Measurements from ENCODE around the gene TLE4.

The TLE4 gene

GRCh38 chr9:79667120-79667519 is 95.4 kb downstream of the TLE4 start:
- Histone ChIP-seq H3K27ac (replicated peaks) (no peak overlapping the region), H3K27me3 (ENCODE audit: insufficient read depth, poor library complexity, severe bottlenecking) (no peaks in the 10 kb centered on the region), H3K4me3 (replicated peaks; ENCODE audit: insufficient read depth, low read length) (no peak overlapping the region)
- TF ChIP-seq CTCF (IDR thresholded peaks at IDR 0.05; ENCODE audit: insufficient read depth, low read length), result no peak
- TF ChIP-seq SPI1 (IDR thresholded peaks at IDR 0.05; ENCODE audit: borderline replicate concordance, low read depth), result no peak
- TF ChIP-seq REST (IDR thresholded peaks at IDR 0.05; ENCODE audit: insufficient replicate concordance, low read depth), result no peak
- no peak for TF ChIP-seq GABPA (IDR thresholded peaks at IDR 0.05; ENCODE audit: low read depth)
- no peak for DNase-seq (ENCODE audit: low read depth in 1 of 2, low spot score in 1 of 2)

GRCh38 chr9:79667817-79668436 is 96.2 kb downstream of the TLE4 start:
- no peak for DNase-seq (ENCODE audit: low read depth in 1 of 2, low spot score in 1 of 2)
- Histone ChIP-seq H3K27me3 (ENCODE audit: insufficient read depth, poor library complexity, severe bottlenecking) (no peaks in the 10 kb centered on the region), H3K4me3 (replicated peaks; ENCODE audit: insufficient read depth, low read length) (no peak overlapping the region), H3K27ac (replicated peaks) (no peak overlapping the region)
- TF ChIP-seq GABPA (IDR thresholded peaks at IDR 0.05; ENCODE audit: low read depth) (no peak), POLR2AphosphoS5 (IDR thresholded peaks at IDR 0.05; ENCODE audit: low read depth) (no peak), REST (IDR thresholded peaks at IDR 0.05; ENCODE audit: insufficient replicate concordance, low read depth) (no peak), SPI1 (IDR thresholded peaks at IDR 0.05; ENCODE audit: borderline replicate concordance, low read depth) (no peak), CTCF (IDR thresholded peaks at IDR 0.05; ENCODE audit: insufficient read depth, low read length) (no peak)

GRCh38 chr9:79668956-79669355 is 97.2 kb downstream of the TLE4 start:
- Histone ChIP-seq H3K4me3 (replicated peaks; ENCODE audit: insufficient read depth, low read length) (no peak overlapping the region), H3K27ac (replicated peaks) (no peak overlapping the region), H3K27me3 (ENCODE audit: insufficient read depth, poor library complexity, severe bottlenecking) (no peaks in the 10 kb centered on the region)
- TF ChIP-seq CTCF (IDR thresholded peaks at IDR 0.05; ENCODE audit: insufficient read depth, low read length) (no peak), POLR2AphosphoS5 (IDR thresholded peaks at IDR 0.05; ENCODE audit: low read depth) (no peak), REST (IDR thresholded peaks at IDR 0.05; ENCODE audit: insufficient replicate concordance, low read depth) (no peak), GABPA (IDR thresholded peaks at IDR 0.05; ENCODE audit: low read depth) (no peak), SPI1 (IDR thresholded peaks at IDR 0.05; ENCODE audit: borderline replicate concordance, low read depth) (no peak)
- no peak for DNase-seq (ENCODE audit: low read depth in 1 of 2, low spot score in 1 of 2)

All from HL-60 (cell line).